H9 (cell line): ENCODE results near the gene ENC1. TPM values are rescaled to one million over a fixed set of nuclear protein-coding genes. Genes with fewer than 3 reads are reported as not detected.

Source experiments
- DNase-seq: peaks from one replicate; pipeline ENCODE4 v3.0.0-alpha.2; 2017
- H2AFZ ChIP-seq: one replicate; pipeline ENCODE4 v1.6.1; 2013; ENCODE audit warnings: mild to moderate bottlenecking, low read length, control low read depth, moderate library complexity
- H2AK5ac ChIP-seq: 2 replicates; pipeline ENCODE4 v1.6.1; 2013; ENCODE audit warnings: low read length, control low read depth, mixed read lengths; ENCODE audit not compliant: insufficient read length
- H2BK120ac ChIP-seq: one replicate; pipeline ENCODE4 v1.6.1; 2013; ENCODE audit warnings: low read depth, mild to moderate bottlenecking, low read length, control low read depth, inconsistent platforms; ENCODE audit not compliant: poor library complexity, severe bottlenecking
- H2BK12ac ChIP-seq: 2 replicates; pipeline ENCODE4 v1.6.1; 2013; ENCODE audit warnings: low read length, control low read depth, mixed read lengths, low read depth; ENCODE audit not compliant: insufficient read length
- H2BK15ac ChIP-seq: 2 replicates; pipeline ENCODE4 v1.6.1; 2013; ENCODE audit warnings: low read depth, low read length, control low read depth
- H2BK20ac ChIP-seq: one replicate; pipeline ENCODE4 v1.6.1; 2013; ENCODE audit warnings: low read depth, mild to moderate bottlenecking, low read length, control low read depth, inconsistent platforms; ENCODE audit not compliant: poor library complexity, severe bottlenecking
- H2BK5ac ChIP-seq: 2 replicates; pipeline ENCODE4 v1.6.1; 2013; ENCODE audit warnings: low read length, control low read depth, mixed read lengths; ENCODE audit not compliant: insufficient read length
- H3K14ac ChIP-seq: 2 replicates; pipeline ENCODE4 v1.6.1; 2013; ENCODE audit warnings: low read length, control low read depth; ENCODE audit not compliant: insufficient read depth
- H3K18ac ChIP-seq: 2 replicates; pipeline ENCODE4 v1.6.1; 2013; ENCODE audit warnings: low read depth, mild to moderate bottlenecking, mixed read lengths, low read length, control low read depth; ENCODE audit not compliant: insufficient read length
- H3K23ac ChIP-seq: 2 replicates; pipeline ENCODE4 v1.6.1; 2013; ENCODE audit warnings: low read length, control low read depth, mixed read lengths, low read depth; ENCODE audit not compliant: insufficient read length
- H3K23me2 ChIP-seq: 2 replicates; pipeline ENCODE4 v1.6.1; 2013; ENCODE audit warnings: low read depth, mild to moderate bottlenecking, mixed read lengths, low read length, control low read depth; ENCODE audit not compliant: insufficient read length, poor library complexity, severe bottlenecking
- H3K27ac ChIP-seq: 2 replicates; pipeline ENCODE4 v1.5.1; 2013; ENCODE audit warnings: low read length, control low read depth, mixed read lengths, low read depth; ENCODE audit not compliant: insufficient read length
- H3K27me3 ChIP-seq: 2 replicates; pipeline ENCODE4 v1.6.1; 2013; ENCODE audit warnings: low read length, control low read depth, inconsistent platforms; ENCODE audit not compliant: insufficient read depth
- H3K4ac ChIP-seq: 2 replicates; pipeline ENCODE4 v1.6.1; 2013; ENCODE audit warnings: low read depth, mild to moderate bottlenecking, control low read depth, inconsistent platforms, low read length, moderate library complexity
- H3K4me1 ChIP-seq: 2 replicates; pipeline ENCODE4 v1.6.1; 2013; ENCODE audit warnings: low read length, control low read depth, inconsistent platforms; ENCODE audit not compliant: insufficient read depth
- H3K4me2 ChIP-seq: 2 replicates; pipeline ENCODE4 v1.6.1; 2013; ENCODE audit warnings: low read length, control low read depth, mixed read lengths; ENCODE audit not compliant: insufficient read length, insufficient read depth
- H3K56ac ChIP-seq: 2 replicates; pipeline ENCODE4 v1.6.1; 2013; ENCODE audit warnings: low read depth, mild to moderate bottlenecking, mixed read lengths, low read length, control low read depth; ENCODE audit not compliant: insufficient read length
- H3K79me1 ChIP-seq: 2 replicates; pipeline ENCODE4 v1.6.1; 2013; ENCODE audit warnings: low read depth, mild to moderate bottlenecking, moderate library complexity, low read length, control low read depth, inconsistent platforms; ENCODE audit not compliant: insufficient read depth, poor library complexity, severe bottlenecking
- H3K79me2 ChIP-seq: 2 replicates; pipeline ENCODE4 v1.6.1; 2013; ENCODE audit warnings: low read length, control low read depth, inconsistent platforms; ENCODE audit not compliant: insufficient read depth
- H3K9ac ChIP-seq: 2 replicates; pipeline ENCODE4 v1.6.1; 2013; ENCODE audit warnings: low read length, control low read depth, mixed read lengths; ENCODE audit not compliant: insufficient read length; ENCODE audit errors: extremely low read depth
- H3K9me3 ChIP-seq: one replicate; pipeline ENCODE4 v1.6.1; 2013; ENCODE audit warnings: low read depth, low read length, inconsistent platforms; ENCODE audit not compliant: control insufficient read depth
- H3T11ph ChIP-seq: one replicate; pipeline ENCODE4 v1.6.1; 2013; ENCODE audit warnings: mild to moderate bottlenecking, low read length, control low read depth, inconsistent platforms
- H4K20me1 ChIP-seq: one replicate; pipeline ENCODE4 v1.6.1; 2013; ENCODE audit not compliant: control insufficient read depth, insufficient read length, insufficient read depth
- H4K5ac ChIP-seq: 2 replicates; pipeline ENCODE4 v1.6.1; 2013; ENCODE audit warnings: low read depth, mild to moderate bottlenecking, mixed read lengths, low read length, control low read depth; ENCODE audit not compliant: insufficient read length
- H4K8ac ChIP-seq: replicated peaks from 2 replicates; pipeline ENCODE4 v1.6.1; 2013; ENCODE audit warnings: low read length, control low read depth, mixed read lengths, low read depth; ENCODE audit not compliant: insufficient read length
- H4K91ac ChIP-seq: 2 replicates; pipeline ENCODE4 v1.6.1; 2013; ENCODE audit warnings: low read depth, mild to moderate bottlenecking, moderate library complexity, mixed read lengths, low read length, control low read depth; ENCODE audit not compliant: insufficient read length
- H3K27ac Mint-ChIP-seq, 3 experiments: 2 replicates in 2 of 3; 3 replicates in 1 of 3; pipeline ENCODE4 v1.8.0; 2020 to 2021; ENCODE audit warnings: mixed read lengths in 3 of 3, mild to moderate bottlenecking in 1 of 3, moderate library complexity in 1 of 3
- H3K27me3 Mint-ChIP-seq: 2 replicates; pipeline ENCODE4 v1.8.0; 2021; ENCODE audit warnings: low read depth, mild to moderate bottlenecking, moderate library complexity, mixed read lengths
- H3K36me3 Mint-ChIP-seq, 3 experiments: 2 replicates in 2 of 3; 3 replicates in 1 of 3; pipeline ENCODE4 v1.8.0; 2020 to 2021; ENCODE audit warnings: low read depth in 3 of 3, mixed read lengths in 3 of 3; ENCODE audit not compliant: insufficient read depth in 1 of 3
- H3K4me1 Mint-ChIP-seq, 2 experiments: 2 replicates each; pipeline ENCODE4 v1.8.0; 2020; ENCODE audit warnings: mixed read lengths in 2 of 2
- H3K4me3 Mint-ChIP-seq, 2 experiments: 2 replicates in 1 of 2; 3 replicates in 1 of 2; pipeline ENCODE4 v1.8.0; 2020 to 2021; ENCODE audit warnings: mild to moderate bottlenecking in 2 of 2, mixed read lengths in 2 of 2, moderate library complexity in 1 of 2
- H3K9me3 Mint-ChIP-seq, 2 experiments: 2 replicates in 1 of 2; 3 replicates in 1 of 2; pipeline ENCODE4 v1.8.0; 2020; ENCODE audit warnings: mild to moderate bottlenecking in 2 of 2, mixed read lengths in 2 of 2, moderate library complexity in 1 of 2
- CTCF ChIP-seq: fragments of 200-600 bp; sonication (generic); conservative IDR thresholded peaks from 3 replicates; pipeline ENCODE4 v1.8.0; 2021; ENCODE audit warnings: antibody characterized with exemption, mild to moderate bottlenecking
- WGBS: extraction: QIAGEN DNeasy Blood & Tissue Kit; methylation state at CpG from one replicate; pipeline ENCODE4 v1.1.7; 2013; ENCODE audit warnings: missing lambda C conversion rate, low lambda C conversion rate, mixed read lengths; ENCODE audit not compliant: insufficient read length; ENCODE audit errors: extremely low coverage; 5-methylcytosine and 5-hydroxymethylcytosine counted together
- total RNA-seq: library from RNA; stranded (reverse); gene quantifications from 2 replicates; pipeline ENCODE4 v1.2.1, GENCODE V29; 2021

ENC1 gene
- total RNA-seq, 1 experiment from 2014 or later, result 14.4 TPM

GRCh38 chr5:74582853-74583252 is 57.7 kb downstream of the ENC1 start:
- H2AFZ ChIP-seq, result no peak overlapping the region
- Mint-ChIP-seq H3K36me3 (no peaks in the 10 kb centered on the region), H3K27me3 (no peaks in the 10 kb centered on the region), H3K4me1 (peaks cover 24% of the 10 kb centered on the region in 2 experiments), H3K9me3 (no peaks in the 10 kb centered on the region; a peak in 2 of 5 replicates), H3K27ac (no peak overlapping the region), H3K4me3 (no peak overlapping the region)
- no peaks in the 10 kb centered on the region for H3K23me2 ChIP-seq
- H3K18ac ChIP-seq, result no peak overlapping the region
- H2AK5ac ChIP-seq, result no peak overlapping the region
- H3K4me1 ChIP-seq, result peaks cover 8% of the 10 kb centered on the region; the same call in 1 of the 2 replicates
- H4K91ac ChIP-seq, result no peak overlapping the region
- H2BK20ac ChIP-seq, result no peak overlapping the region
- H3T11ph ChIP-seq, result no peak overlapping the region
- H3K14ac ChIP-seq, result no peak overlapping the region
- no peak overlapping the region for H2BK12ac ChIP-seq
- no peak overlapping the region for H3K56ac ChIP-seq
- H2BK15ac ChIP-seq, result no peak overlapping the region
- no peak overlapping the region for H3K9ac ChIP-seq
- no peak overlapping the region for H3K27ac ChIP-seq
- H3K4me2 ChIP-seq, result no peak overlapping the region
- no peak overlapping the region for H3K23ac ChIP-seq
- DNase-seq, result no peak
- no peaks in the 10 kb centered on the region for H3K27me3 ChIP-seq
- H3K79me1 ChIP-seq, result no peaks in the 10 kb centered on the region
- no peak overlapping the region for H2BK120ac ChIP-seq
- no CpG with 5 or more reads among the region's 4 CpGs for WGBS
- TF ChIP-seq CTCF, result no peak
- H3K4ac ChIP-seq, result no peak overlapping the region
- H3K79me2 ChIP-seq, result no peaks in the 10 kb centered on the region
- H4K8ac ChIP-seq, result no peak overlapping the region
- no peaks in the 10 kb centered on the region for H3K9me3 ChIP-seq
- no peak overlapping the region for H2BK5ac ChIP-seq
- no peak overlapping the region for H4K5ac ChIP-seq
- no peaks in the 10 kb centered on the region for H4K20me1 ChIP-seq
